ENCODE measurements around the gene ELOVL6. TPM values are rescaled to one million over a fixed set of nuclear protein-coding genes. Genes with fewer than 3 reads are reported as not detected.

ELOVL6 gene
- total RNA-seq, 2 experiments from 2014 or later = 1.6 to 2.9 TPM

DNA sequence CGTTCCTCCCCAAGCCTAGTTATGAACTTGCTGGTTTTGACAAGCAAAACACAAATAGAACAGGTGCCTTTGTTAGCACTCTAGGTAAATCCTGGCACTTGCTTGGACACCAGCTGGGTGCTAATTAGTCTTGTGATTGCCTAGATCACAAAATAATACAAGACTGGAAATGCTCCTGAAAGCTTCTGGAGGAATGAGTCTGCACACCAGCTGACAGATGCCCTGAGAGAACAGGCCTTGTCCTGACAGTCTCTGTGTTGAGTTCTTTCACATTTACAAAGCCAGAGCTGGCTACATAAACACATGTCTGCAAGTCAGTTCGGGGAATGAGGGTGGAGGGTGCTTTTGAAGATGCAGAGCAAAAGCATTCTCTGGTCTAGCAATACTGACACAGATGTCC is 93.8 kb downstream of the ELOVL6 start:
- DNase-seq (no peak), ATAC-seq (ENCODE audit: poor library complexity) (no peak)
- POLR2A ChIA-PET = no interaction called here
- Mint-ChIP-seq H3K4me3 (no peak overlapping the region), H3K36me3 (ENCODE audit: low read depth) (no peaks in the 10 kb centered on the region), H3K27ac (no peak overlapping the region), H3K9me3 (no peaks in the 10 kb centered on the region), H3K27me3 (no peaks in the 10 kb centered on the region), H3K4me1 (ENCODE audit: low read depth) (no peaks in the 10 kb centered on the region)
- H3K27ac ChIP-seq (ENCODE audit: low read depth in 1 of 2, low read length in 2 of 2) = no peak overlapping the region
- no peaks in the 10 kb centered on the region for H3K9me3 ChIP-seq (ENCODE audit: control insufficient read depth in 1 of 2, insufficient read depth in 1 of 2, low read length in 2 of 2)
- intact Hi-C loops (cut with DNase I, micrococcal nuclease) = no loop called here
- H3K4me3 ChIP-seq (ENCODE audit: low read length) = no peak overlapping the region
- CTCF ChIA-PET = no interaction called here
- no peaks in the 10 kb centered on the region for H3K27me3 ChIP-seq (ENCODE audit: control insufficient read depth in 1 of 2, insufficient read depth in 2 of 2, low read length in 2 of 2)
- H3K4me1 ChIP-seq (ENCODE audit: insufficient read depth, low read length) = no peaks in the 10 kb centered on the region
- TF ChIP-seq, protein P1, sequence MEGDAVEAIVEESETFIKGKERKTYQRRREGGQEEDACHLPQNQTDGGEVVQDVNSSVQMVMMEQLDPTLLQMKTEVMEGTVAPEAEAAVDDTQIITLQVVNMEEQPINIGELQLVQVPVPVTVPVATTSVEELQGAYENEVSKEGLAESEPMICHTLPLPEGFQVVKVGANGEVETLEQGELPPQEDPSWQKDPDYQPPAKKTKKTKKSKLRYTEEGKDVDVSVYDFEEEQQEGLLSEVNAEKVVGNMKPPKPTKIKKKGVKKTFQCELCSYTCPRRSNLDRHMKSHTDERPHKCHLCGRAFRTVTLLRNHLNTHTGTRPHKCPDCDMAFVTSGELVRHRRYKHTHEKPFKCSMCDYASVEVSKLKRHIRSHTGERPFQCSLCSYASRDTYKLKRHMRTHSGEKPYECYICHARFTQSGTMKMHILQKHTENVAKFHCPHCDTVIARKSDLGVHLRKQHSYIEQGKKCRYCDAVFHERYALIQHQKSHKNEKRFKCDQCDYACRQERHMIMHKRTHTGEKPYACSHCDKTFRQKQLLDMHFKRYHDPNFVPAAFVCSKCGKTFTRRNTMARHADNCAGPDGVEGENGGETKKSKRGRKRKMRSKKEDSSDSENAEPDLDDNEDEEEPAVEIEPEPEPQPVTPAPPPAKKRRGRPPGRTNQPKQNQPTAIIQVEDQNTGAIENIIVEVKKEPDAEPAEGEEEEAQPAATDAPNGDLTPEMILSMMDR (IDR thresholded peaks at IDR 0.05) = no peak
- H3K36me3 ChIP-seq (ENCODE audit: insufficient read depth, low read length) = no peaks in the 10 kb centered on the region

DNA sequence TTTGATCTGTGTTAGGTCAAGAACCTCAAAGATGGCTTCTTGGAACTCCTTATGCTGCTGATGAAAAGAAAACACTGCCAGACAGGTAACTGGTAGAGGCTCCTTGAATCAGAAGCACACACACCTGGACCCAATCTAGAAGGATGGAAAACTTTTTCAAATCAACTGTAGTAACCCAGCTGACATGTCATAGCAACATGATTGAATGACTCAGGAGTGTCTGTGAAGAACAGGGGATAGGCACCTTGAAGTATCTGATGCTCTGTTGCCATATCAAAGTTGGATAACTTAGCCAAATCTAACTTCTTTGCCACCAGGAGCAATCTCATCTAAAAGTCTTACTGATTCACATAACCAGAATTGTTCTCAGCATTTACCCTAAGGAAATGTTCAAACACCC is 98.8 kb downstream of the ELOVL6 start:
- Histone ChIP-seq H3K9me3 (ENCODE audit: control insufficient read depth in 1 of 2, insufficient read depth in 1 of 2, low read length in 2 of 2) (no peaks in the 10 kb centered on the region), H3K27me3 (ENCODE audit: control insufficient read depth in 1 of 2, insufficient read depth in 2 of 2, low read length in 2 of 2) (no peaks in the 10 kb centered on the region), H3K4me1 (ENCODE audit: insufficient read depth, low read length) (no peaks in the 10 kb centered on the region), H3K27ac (ENCODE audit: low read depth in 1 of 2, low read length in 2 of 2) (no peak overlapping the region), H3K4me3 (ENCODE audit: low read length) (no peak overlapping the region), H3K36me3 (ENCODE audit: insufficient read depth, low read length) (no peaks in the 10 kb centered on the region)
- Mint-ChIP-seq H3K9me3 (no peaks in the 10 kb centered on the region), H3K4me1 (ENCODE audit: low read depth) (no peaks in the 10 kb centered on the region), H3K27me3 (no peaks in the 10 kb centered on the region), H3K4me3 (no peak overlapping the region), H3K36me3 (ENCODE audit: low read depth) (no peaks in the 10 kb centered on the region), H3K27ac (no peak overlapping the region)
- intact Hi-C loops (cut with DNase I, micrococcal nuclease) = no loop called here
- ChIA-PET CTCF (no interaction called here), POLR2A (no interaction called here)
- TF ChIP-seq, protein P1 (IDR thresholded peaks at IDR 0.05) = no peak
- DNase-seq (no peak), ATAC-seq (ENCODE audit: poor library complexity) (no peak)

DNA sequence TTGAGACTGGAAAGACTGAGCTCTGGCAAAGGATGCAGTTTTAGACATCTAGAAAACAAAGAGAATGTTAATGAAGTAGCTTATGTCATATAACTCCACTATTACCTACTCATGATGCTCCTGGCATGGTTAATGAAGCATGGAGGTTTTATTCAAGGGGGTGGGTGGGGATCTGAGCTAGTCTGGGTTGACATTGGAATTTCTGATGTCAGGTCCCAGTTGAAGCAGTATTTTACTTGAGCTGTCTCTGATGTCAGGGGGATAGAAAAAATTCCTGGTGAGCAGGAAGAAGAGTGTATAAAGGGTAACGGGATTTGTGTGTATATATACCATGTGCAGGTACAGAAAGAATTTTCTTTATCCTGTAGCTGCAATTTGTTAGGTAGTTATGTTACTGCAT is 102.0 kb downstream of the ELOVL6 start:
- intact Hi-C loops (cut with DNase I, micrococcal nuclease) = no loop called here
- Mint-ChIP-seq H3K9me3 (no peaks in the 10 kb centered on the region), H3K27ac (no peak overlapping the region), H3K36me3 (ENCODE audit: low read depth) (no peaks in the 10 kb centered on the region), H3K4me3 (no peak overlapping the region), H3K4me1 (ENCODE audit: low read depth) (no peaks in the 10 kb centered on the region), H3K27me3 (no peaks in the 10 kb centered on the region)
- DNase-seq (no peak), ATAC-seq (ENCODE audit: poor library complexity) (no peak)
- no peak overlapping the region for H3K27ac ChIP-seq (ENCODE audit: low read depth in 1 of 2, low read length in 2 of 2)
- TF ChIP-seq, protein P1 (IDR thresholded peaks at IDR 0.05) = no peak
- ChIA-PET POLR2A (no interaction called here), CTCF (no interaction called here)
- no peaks in the 10 kb centered on the region for H3K9me3 ChIP-seq (ENCODE audit: control insufficient read depth in 1 of 2, insufficient read depth in 1 of 2, low read length in 2 of 2)
- H3K4me1 ChIP-seq (ENCODE audit: insufficient read depth, low read length) = no peaks in the 10 kb centered on the region
- no peaks in the 10 kb centered on the region for H3K36me3 ChIP-seq (ENCODE audit: insufficient read depth, low read length)
- no peak overlapping the region for H3K4me3 ChIP-seq (ENCODE audit: low read length)
- no peaks in the 10 kb centered on the region for H3K27me3 ChIP-seq (ENCODE audit: control insufficient read depth in 1 of 2, insufficient read depth in 2 of 2, low read length in 2 of 2)
